BLaER1 treated with 17β-estradiol and CSF1 and Interleukin-3, amounts not matched to agents 10 nM and 100 nM (cell line): ENCODE data around the gene ABL1.

ENCODE experiments used
- H3K27ac ChIP-seq, 11 experiments: shearing (Covaris generic); formaldehyde crosslinking; 2 replicates each; pipeline ENCODE4 v1.8.1; 2022
- H3K27me3 ChIP-seq, 11 experiments: shearing (Covaris generic); formaldehyde crosslinking; 2 replicates each; pipeline ENCODE4 v1.8.1; 2022
- H3K36me3 ChIP-seq, 11 experiments: shearing (Covaris generic); formaldehyde crosslinking; 2 replicates each; pipeline ENCODE4 v1.8.1; 2022
- H3K4me1 ChIP-seq, 10 experiments: shearing (Covaris generic); formaldehyde crosslinking; 2 replicates each; pipeline ENCODE4 v1.8.1; 2022
- H3K4me2 ChIP-seq, 11 experiments: shearing (Covaris generic); formaldehyde crosslinking; 2 replicates each; pipeline ENCODE4 v1.8.1; 2022
- H3K4me3 ChIP-seq, 10 experiments: shearing (Covaris generic); formaldehyde crosslinking; 2 replicates each; pipeline ENCODE4 v1.8.1; 2022
- H3K9ac ChIP-seq, 11 experiments: shearing (Covaris generic); formaldehyde crosslinking; 2 replicates each; pipeline ENCODE4 v1.8.1; 2022
- H3K9me3 ChIP-seq, 11 experiments: shearing (Covaris generic); formaldehyde crosslinking; replicated peaks in 1 of 11; 2 replicates each; pipeline ENCODE4 v1.8.1; 2022
- H4K20me1 ChIP-seq, 11 experiments: shearing (Covaris generic); formaldehyde crosslinking; 2 replicates each; pipeline ENCODE4 v1.8.1; 2022
- Cebpa-rat ChIP-seq, 11 experiments: shearing (Covaris generic); IDR thresholded peaks; 2 replicates each; pipeline ENCODE4 v1.8.1; 2022

Gene ABL1

GRCh38 chr9:130860458-130861316, 25.6 kb downstream of the ABL1 start:
- Histone ChIP-seq H3K9me3 (no peaks in the 10 kb centered on the region), H3K4me1 (peaks cover 0 to 28% (median 18%) of the 10 kb centered on the region in 10 experiments; a peak in 15 of 20 replicates), H3K36me3 (peaks cover 85 to 100% (median 96%) of the 10 kb centered on the region in 11 experiments), H3K4me2 (no peak overlapping the region), H3K4me3 (no peak overlapping the region), H3K27me3 (no peaks in the 10 kb centered on the region), H3K27ac (no peak overlapping the region), H3K9ac (0 out of 22 replicates have a peak overlapping the region, but pooled peaks of 1 of the 11 experiments have one; percentile 18), H4K20me1 (peaks cover 78 to 100% (median 99%) of the 10 kb centered on the region in 11 experiments; a peak in 21 of 22 replicates)
- no peak for TF ChIP-seq Cebpa-rat (IDR thresholded peaks at IDR 0.05)

- peaks cover 0 to 28% (median 18%) of the 10 kb centered on the region in 10 experiments; a peak in 15 of 20 replicates for H3K4me1 ChIP-seq
- H3K9me3 ChIP-seq = no peaks in the 10 kb centered on the region
- H3K27me3 ChIP-seq = no peaks in the 10 kb centered on the region
- peak overlapping the region in 1 of 11 experiments; percentile 16; a peak in 2 of 22 replicates for H3K9ac ChIP-seq
- H3K27ac ChIP-seq = no peak overlapping the region
- H3K36me3 ChIP-seq = peaks cover 77 to 99% (median 93%) of the 10 kb centered on the region in 11 experiments
- H3K4me2 ChIP-seq = no peak overlapping the region
- TF ChIP-seq Cebpa-rat (IDR thresholded peaks at IDR 0.05) = no peak
- peaks cover 84 to 100% (median 99%) of the 10 kb centered on the region in 11 experiments; a peak in 21 of 22 replicates for H4K20me1 ChIP-seq
- no peak overlapping the region for H3K4me3 ChIP-seq
These were observed 26.5 kb downstream of the ABL1 start for GRCh38 chr9:130861372-130862180.

GRCh38 chr9:130862217-130862616, 27.2 kb downstream of the ABL1 start:
- H3K9ac ChIP-seq = no peak overlapping the region
- no peak overlapping the region for H3K4me2 ChIP-seq
- H4K20me1 ChIP-seq = peaks cover 84 to 100% (median 99%) of the 10 kb centered on the region in 11 experiments; a peak in 21 of 22 replicates
- peaks cover 71 to 99% (median 92%) of the 10 kb centered on the region in 11 experiments for H3K36me3 ChIP-seq
- peaks cover 0 to 28% (median 18%) of the 10 kb centered on the region in 10 experiments; a peak in 15 of 20 replicates for H3K4me1 ChIP-seq
- H3K27ac ChIP-seq = no peak overlapping the region
- H3K27me3 ChIP-seq = no peaks in the 10 kb centered on the region
- TF ChIP-seq Cebpa-rat (IDR thresholded peaks at IDR 0.05) = no peak
- no peaks in the 10 kb centered on the region for H3K9me3 ChIP-seq
- no peak overlapping the region for H3K4me3 ChIP-seq

GRCh38 chr9:130862747-130863146, 27.7 kb downstream of the ABL1 start:
- Histone ChIP-seq H3K36me3 (peaks cover 73 to 99% (median 93%) of the 10 kb centered on the region in 11 experiments), H3K4me3 (no peak overlapping the region), H3K9ac (no peak overlapping the region), H3K27ac (no peak overlapping the region), H3K4me2 (no peak overlapping the region), H3K27me3 (no peaks in the 10 kb centered on the region), H3K9me3 (no peaks in the 10 kb centered on the region), H4K20me1 (peaks cover 84 to 100% (median 99%) of the 10 kb centered on the region in 11 experiments; a peak in 21 of 22 replicates), H3K4me1 (peaks cover 0 to 22% (median 15%) of the 10 kb centered on the region in 10 experiments; a peak in 15 of 20 replicates)
- TF ChIP-seq Cebpa-rat (IDR thresholded peaks at IDR 0.05) = no peak

- Histone ChIP-seq H3K27me3 (no peaks in the 10 kb centered on the region), H3K36me3 (peaks cover 65 to 99% (median 92%) of the 10 kb centered on the region in 11 experiments), H3K27ac (no peak overlapping the region), H3K9ac (no peak overlapping the region), H4K20me1 (peaks cover 76 to 100% (median 99%) of the 10 kb centered on the region in 11 experiments; a peak in 21 of 22 replicates), H3K4me3 (no peak overlapping the region), H3K4me1 (peaks cover 0 to 4% (median 0%) of the 10 kb centered on the region in 10 experiments; a peak in 3 of 20 replicates), H3K4me2 (no peak overlapping the region), H3K9me3 (no peaks in the 10 kb centered on the region)
- no peak for TF ChIP-seq Cebpa-rat (IDR thresholded peaks at IDR 0.05)
These were observed 29.5 kb downstream of the ABL1 start for GRCh38 chr9:130864541-130864940.

- Histone ChIP-seq H3K36me3 (peaks cover 61 to 99% (median 89%) of the 10 kb centered on the region in 11 experiments), H3K4me2 (no peak overlapping the region), H3K4me1 (peaks cover 0 to 6% (median 0%) of the 10 kb centered on the region in 10 experiments; a peak in 2 of 20 replicates), H3K9ac (no peak overlapping the region), H3K9me3 (no peaks in the 10 kb centered on the region), H3K4me3 (no peak overlapping the region), H4K20me1 (peaks cover 80 to 100% (median 99%) of the 10 kb centered on the region in 11 experiments; a peak in 21 of 22 replicates), H3K27ac (no peak overlapping the region), H3K27me3 (no peaks in the 10 kb centered on the region)
- no peak for TF ChIP-seq Cebpa-rat (IDR thresholded peaks at IDR 0.05)
These were observed 30.9 kb downstream of the ABL1 start for GRCh38 chr9:130865921-130866320.

DNA sequence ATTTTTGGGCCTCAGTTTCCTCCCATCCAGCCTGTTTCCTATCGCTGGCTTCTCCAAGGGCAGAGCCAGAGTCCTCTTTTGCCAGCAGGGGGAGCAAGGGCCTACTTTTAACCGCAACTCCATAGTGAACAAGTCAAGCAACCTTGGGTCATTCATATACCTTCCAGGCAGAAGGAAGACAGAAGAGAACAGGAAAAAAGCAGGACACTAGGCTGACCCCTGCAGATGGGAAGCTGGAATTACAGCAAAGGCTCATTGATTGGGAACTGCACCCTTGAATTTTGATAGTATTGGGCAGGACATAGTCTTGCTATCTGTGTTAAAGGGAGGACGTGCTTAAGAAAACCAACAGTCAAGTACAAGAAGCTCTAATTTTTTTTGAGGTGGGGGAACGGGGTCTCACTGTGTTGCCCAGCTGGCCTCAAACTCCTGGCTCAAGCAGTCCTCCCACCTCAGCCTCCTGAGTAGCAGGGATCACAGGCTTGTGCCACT, 31.5 kb downstream of the ABL1 start:
- H3K4me1 ChIP-seq = peaks cover 0 to 12% (median 0%) of the 10 kb centered on the region in 10 experiments; a peak in 2 of 20 replicates
- no peak overlapping the region for H3K4me3 ChIP-seq
- no peak overlapping the region for H3K9ac ChIP-seq
- H4K20me1 ChIP-seq = peaks cover 80 to 100% (median 99%) of the 10 kb centered on the region in 11 experiments; a peak in 21 of 22 replicates
- H3K27me3 ChIP-seq = no peaks in the 10 kb centered on the region
- H3K27ac ChIP-seq = no peak overlapping the region
- H3K36me3 ChIP-seq = peaks cover 60 to 99% (median 89%) of the 10 kb centered on the region in 11 experiments
- H3K4me2 ChIP-seq = no peak overlapping the region
- no peak for TF ChIP-seq Cebpa-rat (IDR thresholded peaks at IDR 0.05)
- H3K9me3 ChIP-seq = no peaks in the 10 kb centered on the region

DNA sequence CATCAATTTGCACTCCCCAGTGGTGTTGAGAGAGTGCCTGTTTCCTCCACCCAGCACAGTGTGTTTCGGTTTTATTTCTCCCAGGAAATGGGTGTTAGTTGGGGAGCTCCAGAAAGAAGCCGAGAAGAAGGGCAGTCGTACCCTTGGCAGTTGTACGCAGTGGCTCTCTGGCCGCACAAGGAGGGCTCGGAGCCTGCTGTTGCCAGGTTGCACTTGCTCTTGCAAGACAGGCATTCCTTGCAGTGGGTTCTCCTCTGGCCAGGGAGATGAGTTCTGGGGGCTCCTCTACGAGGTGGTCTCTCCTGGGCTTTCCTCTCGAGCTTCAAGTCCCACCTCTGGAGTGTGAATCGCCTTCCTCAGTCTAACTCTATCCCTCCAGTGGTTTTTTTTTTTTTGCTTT, 32.5 kb downstream of the ABL1 start:
- H3K27ac ChIP-seq = no peak overlapping the region
- H3K9me3 ChIP-seq = no peaks in the 10 kb centered on the region
- H3K9ac ChIP-seq = no peak overlapping the region
- peaks cover 61 to 99% (median 89%) of the 10 kb centered on the region in 11 experiments for H3K36me3 ChIP-seq
- H4K20me1 ChIP-seq = peaks cover 77 to 100% (median 99%) of the 10 kb centered on the region in 11 experiments; a peak in 21 of 22 replicates
- H3K4me1 ChIP-seq = peaks cover 0 to 12% (median 0%) of the 10 kb centered on the region in 10 experiments; a peak in 2 of 20 replicates
- H3K4me3 ChIP-seq = no peak overlapping the region
- no peaks in the 10 kb centered on the region for H3K27me3 ChIP-seq
- TF ChIP-seq Cebpa-rat (IDR thresholded peaks at IDR 0.05) = no peak
- H3K4me2 ChIP-seq = no peak overlapping the region
